IgD-negative memory B cell (primary cell): ENCODE results near the gene WNT8B. TPM values are rescaled to one million over a fixed set of nuclear protein-coding genes. Genes with fewer than 3 reads are reported as not detected.

ENCODE experiments used
- H3K27ac Mint-ChIP-seq, 3 donors: one replicate each; pipeline ENCODE4 v1.8.0; 2020 to 2022; ENCODE audit warnings: mild to moderate bottlenecking in 3 of 3, mixed read lengths in 3 of 3, moderate library complexity in 1 of 3
- H3K27me3 Mint-ChIP-seq: one replicate; pipeline ENCODE4 v1.8.0; 2021; ENCODE audit warnings: mixed read lengths
- H3K36me3 Mint-ChIP-seq: one replicate; pipeline ENCODE4 v1.8.0; 2020; ENCODE audit warnings: mild to moderate bottlenecking, mixed read lengths
- H3K4me1 Mint-ChIP-seq, 3 donors: one replicate each; pipeline ENCODE4 v1.8.0; 2020 to 2022; ENCODE audit warnings: mixed read lengths in 3 of 3, mild to moderate bottlenecking in 1 of 3
- H3K4me3 Mint-ChIP-seq, 4 donors: one replicate each; pipeline ENCODE4 v1.8.0; 2020 to 2022; ENCODE audit warnings: mild to moderate bottlenecking in 4 of 4, mixed read lengths in 4 of 4, moderate library complexity in 3 of 4
- H3K9me3 Mint-ChIP-seq, 3 donors: one replicate each; pipeline ENCODE4 v1.8.0; 2020 to 2021; ENCODE audit warnings: mixed read lengths in 3 of 3, mild to moderate bottlenecking in 1 of 3
- polyA plus RNA-seq: library from polyadenylated mRNA; unstranded; fragments of 300-500 nt; fragmentation: Illumina TruSeq; gene quantifications from one replicate; pipeline ENCODE4 v1.2.3, GENCODE V29; 2021

WNT8B gene
- polyA plus RNA-seq, 1 donor from 2014 or later = not detected

DNA sequence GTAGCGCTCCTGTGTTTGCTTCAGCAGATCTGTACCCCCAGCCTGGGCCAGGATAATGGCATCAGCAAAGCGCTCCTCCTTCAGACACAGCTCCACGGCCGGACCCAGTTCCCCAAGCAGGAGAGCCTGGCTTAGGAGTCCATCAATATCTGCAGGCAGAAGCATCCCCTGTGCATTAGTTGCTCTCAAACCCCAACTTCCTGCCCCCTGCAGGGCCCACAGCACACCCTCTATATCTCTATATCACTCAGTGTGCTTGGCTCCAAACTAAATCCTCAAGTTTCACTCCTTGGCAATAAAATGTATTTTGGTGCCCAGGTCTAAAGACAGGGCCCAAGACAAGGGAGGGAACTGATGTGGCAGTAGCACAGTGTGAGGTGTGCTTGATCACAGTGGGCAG is 35.2 kb downstream of the WNT8B start:
- H3K9me3 Mint-ChIP-seq = no peaks in the 10 kb centered on the region
- H3K27me3 Mint-ChIP-seq = no peaks in the 10 kb centered on the region
- peaks cover 5% of the 10 kb centered on the region for H3K36me3 Mint-ChIP-seq
- no peaks in the 10 kb centered on the region for H3K4me1 Mint-ChIP-seq
- H3K4me3 Mint-ChIP-seq = no peak overlapping the region
- H3K27ac Mint-ChIP-seq = no peak overlapping the region

DNA sequence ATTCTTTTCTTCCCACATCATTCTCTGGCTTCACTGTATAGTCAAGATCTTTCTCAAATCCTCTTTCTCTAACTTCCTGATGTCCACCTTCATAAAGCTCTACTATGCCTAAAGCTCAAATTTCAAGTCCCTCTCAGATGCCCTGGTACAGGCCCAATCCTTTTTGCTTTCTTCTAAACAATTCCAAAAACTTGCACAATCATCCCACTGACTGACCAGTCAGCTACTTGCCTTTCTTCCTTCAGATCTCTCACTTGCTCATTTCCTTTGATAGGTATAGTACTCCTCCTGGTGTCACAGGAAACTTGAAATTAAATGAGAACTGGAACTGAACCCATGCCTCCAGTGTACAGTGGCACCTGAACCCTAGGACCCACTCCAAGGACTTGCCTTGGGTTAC is 38.6 kb downstream of the WNT8B start:
- no peaks in the 10 kb centered on the region for H3K9me3 Mint-ChIP-seq
- H3K27me3 Mint-ChIP-seq = no peaks in the 10 kb centered on the region
- H3K4me1 Mint-ChIP-seq = no peaks in the 10 kb centered on the region
- no peak overlapping the region for H3K27ac Mint-ChIP-seq
- H3K36me3 Mint-ChIP-seq = peaks cover 7% of the 10 kb centered on the region
- no peak overlapping the region for H3K4me3 Mint-ChIP-seq

DNA sequence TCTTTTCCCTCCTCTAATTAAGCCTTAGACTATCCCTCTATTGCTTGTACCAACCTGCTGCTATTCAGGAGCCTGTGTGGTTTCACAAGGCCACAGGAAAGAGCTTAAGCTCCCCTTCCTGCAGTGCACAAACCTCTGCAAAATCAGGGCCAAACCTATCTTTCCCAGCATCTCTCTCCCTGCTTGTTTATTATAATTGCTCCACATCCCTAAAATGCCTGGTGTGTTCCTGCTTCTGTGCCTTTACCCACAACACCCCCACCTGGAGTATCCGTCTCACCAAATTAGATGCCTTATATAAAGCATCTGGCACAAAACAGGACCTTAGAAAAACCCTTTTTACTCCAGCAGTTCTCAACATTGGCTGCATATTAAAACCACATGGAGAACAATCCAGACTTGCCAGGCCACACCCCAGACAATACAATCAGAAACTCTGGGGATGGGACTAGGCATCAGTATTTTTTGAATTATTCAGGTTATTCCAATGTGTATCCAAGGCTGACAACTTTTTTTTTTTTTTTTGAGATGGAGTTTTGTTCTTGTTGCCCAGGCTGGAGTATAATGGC is 40.2 kb downstream of the WNT8B start:
- Mint-ChIP-seq H3K4me1 (no peaks in the 10 kb centered on the region), H3K4me3 (no peak overlapping the region), H3K27ac (no peak overlapping the region), H3K9me3 (no peaks in the 10 kb centered on the region), H3K36me3 (peaks cover 7% of the 10 kb centered on the region), H3K27me3 (no peaks in the 10 kb centered on the region)

DNA sequence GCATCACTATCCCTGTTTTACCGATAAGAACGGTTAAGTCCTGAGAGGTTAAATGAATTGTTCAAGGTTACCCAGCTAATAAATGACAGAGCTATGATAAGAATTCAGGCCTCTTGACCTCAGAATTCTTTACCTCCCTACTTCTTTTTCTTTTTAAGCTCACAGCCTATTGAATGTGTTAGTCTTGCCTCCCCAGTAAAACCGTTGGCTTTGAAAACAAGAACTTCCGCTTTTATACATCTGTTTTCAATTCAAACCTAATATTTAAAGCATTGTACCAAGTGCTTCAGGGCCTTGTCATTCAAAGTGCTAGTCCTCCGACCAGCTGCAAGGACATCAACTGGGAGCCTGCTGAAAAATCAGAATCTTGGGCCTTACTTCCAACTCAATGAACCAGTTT is 41.3 kb downstream of the WNT8B start:
- Mint-ChIP-seq H3K4me3 (no peak overlapping the region), H3K9me3 (no peaks in the 10 kb centered on the region), H3K27me3 (no peaks in the 10 kb centered on the region), H3K4me1 (no peaks in the 10 kb centered on the region), H3K27ac (no peak overlapping the region), H3K36me3 (peaks cover 7% of the 10 kb centered on the region)

DNA sequence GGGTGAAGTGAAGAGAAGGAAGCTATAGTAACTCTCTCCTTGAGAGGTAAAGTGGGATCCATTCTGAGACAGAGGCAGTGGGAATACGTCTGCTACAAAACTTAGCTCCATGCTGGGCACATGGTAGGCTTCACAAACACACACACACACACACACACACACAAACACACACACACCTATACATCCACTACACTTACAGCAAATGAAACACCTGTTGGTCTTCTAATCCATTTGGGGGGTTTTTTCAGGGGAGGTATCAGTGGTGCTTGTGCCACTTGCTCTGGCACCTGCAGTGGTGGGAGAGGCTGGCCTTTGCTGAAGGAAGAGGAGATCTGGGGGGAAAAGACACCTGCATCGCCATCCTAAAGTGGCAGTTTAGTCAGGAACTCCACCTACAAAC is 42.4 kb downstream of the WNT8B start:
- H3K4me1 Mint-ChIP-seq = no peaks in the 10 kb centered on the region
- no peaks in the 10 kb centered on the region for H3K9me3 Mint-ChIP-seq
- no peaks in the 10 kb centered on the region for H3K27me3 Mint-ChIP-seq
- no peak overlapping the region for H3K27ac Mint-ChIP-seq
- H3K4me3 Mint-ChIP-seq = no peak overlapping the region
- H3K36me3 Mint-ChIP-seq = peaks cover 6% of the 10 kb centered on the region

DNA sequence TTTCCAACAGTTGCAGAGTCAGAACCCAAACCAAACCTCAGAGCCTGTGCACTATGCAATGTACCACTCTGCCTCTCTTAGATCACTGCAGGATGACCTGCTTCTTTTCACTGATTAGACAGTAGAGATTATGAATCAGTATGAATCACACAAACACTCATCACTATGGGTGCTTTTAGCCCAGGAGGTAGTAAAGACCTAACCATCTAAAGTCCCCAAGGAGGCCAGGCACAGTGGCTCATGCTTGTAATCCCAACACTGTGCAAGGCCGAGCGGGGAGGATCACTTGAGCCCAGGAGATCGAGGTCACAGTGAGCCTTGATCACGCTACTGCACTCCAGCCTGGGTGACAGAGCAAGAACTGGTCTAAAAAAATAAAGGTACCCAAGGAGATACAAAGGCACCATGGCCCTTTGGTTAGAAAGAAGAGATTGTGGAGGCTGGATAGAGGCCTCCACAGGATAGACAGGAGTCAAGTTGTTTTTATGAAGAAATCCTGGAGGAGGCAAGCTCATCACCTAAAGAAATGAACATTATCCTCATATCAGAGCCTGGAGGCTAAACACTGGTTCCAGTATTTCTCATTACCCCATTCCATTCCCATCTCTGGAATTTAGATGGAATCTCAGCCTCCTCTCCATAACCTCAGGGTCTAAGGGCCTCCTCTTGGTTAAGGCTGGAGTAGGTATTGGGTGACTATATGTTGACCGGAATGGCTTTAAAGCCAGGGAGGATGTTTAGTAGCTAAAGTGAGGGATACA is 44.0 kb downstream of the WNT8B start:
- Mint-ChIP-seq H3K27ac (no peak overlapping the region), H3K4me3 (no peak overlapping the region), H3K36me3 (peaks cover 8% of the 10 kb centered on the region), H3K27me3 (no peaks in the 10 kb centered on the region), H3K9me3 (no peaks in the 10 kb centered on the region), H3K4me1 (peaks cover 0 to 2% (median 0%) of the 10 kb centered on the region in 3 donors)

DNA sequence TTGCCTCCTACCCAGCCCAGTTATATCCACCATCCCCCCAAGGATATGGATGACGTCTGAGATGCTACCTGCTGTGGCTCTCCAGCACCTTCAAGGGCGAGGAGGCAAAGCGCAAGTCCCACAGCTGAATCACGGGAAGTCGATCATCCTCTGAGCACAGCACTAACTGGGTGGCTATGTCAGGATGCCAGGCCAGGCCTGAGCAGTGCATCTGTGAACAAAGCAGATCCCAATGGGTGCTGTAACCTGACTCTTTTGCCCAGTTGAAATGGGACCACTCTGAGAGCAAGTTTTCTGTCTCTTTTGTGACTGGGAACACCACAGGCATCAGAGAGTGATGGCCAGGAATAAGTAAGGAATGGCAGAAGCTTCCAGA is 44.5 kb downstream of the WNT8B start:
- Mint-ChIP-seq H3K27ac (no peak overlapping the region), H3K36me3 (peaks cover 10% of the 10 kb centered on the region), H3K4me3 (no peak overlapping the region)

DNA sequence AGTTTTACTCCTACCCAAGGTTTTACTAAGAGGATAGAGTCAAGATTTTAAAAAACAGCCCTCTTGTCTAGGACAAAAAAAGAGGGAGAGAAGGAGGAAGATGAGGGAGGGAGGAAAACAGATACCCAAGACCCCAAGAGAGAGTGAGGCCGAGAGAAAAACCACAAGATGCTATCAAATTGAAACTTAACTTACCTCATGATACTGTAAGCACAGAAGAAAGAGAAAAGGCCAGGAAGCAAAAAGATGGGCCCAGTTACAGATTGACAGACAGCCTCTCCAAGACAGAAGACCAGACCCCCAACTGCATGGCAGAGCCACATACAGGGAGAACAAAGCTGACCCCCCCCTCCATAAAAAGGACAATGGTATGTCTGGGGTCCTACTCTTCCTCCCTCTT is 45.5 kb downstream of the WNT8B start:
- peaks cover 12% of the 10 kb centered on the region for H3K36me3 Mint-ChIP-seq

More for the DNA sequence above, 44.5 kb downstream of the WNT8B start:
- Mint-ChIP-seq H3K27me3 (no peaks in the 10 kb centered on the region), H3K4me1 (peaks cover 0 to 2% (median 0%) of the 10 kb centered on the region in 3 donors), H3K9me3 (no peaks in the 10 kb centered on the region)

DNA sequence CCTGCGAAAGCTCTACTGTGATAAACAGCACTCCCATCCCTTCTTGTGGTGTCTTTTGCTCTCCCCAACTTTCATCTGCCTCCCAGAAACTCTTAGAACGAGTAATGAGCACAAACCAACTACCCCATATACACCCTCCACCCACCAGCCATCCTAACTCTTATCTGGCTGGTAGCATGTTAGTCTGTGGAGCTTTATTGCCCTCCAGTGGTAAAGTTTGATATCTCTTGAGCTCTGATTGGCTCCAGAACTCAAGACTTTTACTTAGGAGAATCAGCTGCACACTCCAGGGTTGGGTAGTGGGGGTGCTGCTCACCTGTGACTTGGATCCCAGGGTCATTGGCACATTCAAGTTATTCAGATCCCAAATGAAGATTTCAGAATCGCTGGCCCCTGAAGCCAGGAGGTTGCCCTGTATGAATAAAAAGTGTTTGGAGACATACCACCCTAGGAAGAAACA is 45.9 kb downstream of the WNT8B start:
- peaks cover 0 to 2% (median 0%) of the 10 kb centered on the region in 3 donors for H3K4me1 Mint-ChIP-seq
- no peaks in the 10 kb centered on the region for H3K9me3 Mint-ChIP-seq
- no peak overlapping the region for H3K4me3 Mint-ChIP-seq
- no peaks in the 10 kb centered on the region for H3K27me3 Mint-ChIP-seq
- H3K27ac Mint-ChIP-seq = no peak overlapping the region
- H3K36me3 Mint-ChIP-seq = peaks cover 12% of the 10 kb centered on the region

More for the DNA sequence above, 45.5 kb downstream of the WNT8B start:
- no peak overlapping the region for H3K4me3 Mint-ChIP-seq
- no peak overlapping the region for H3K27ac Mint-ChIP-seq
- H3K27me3 Mint-ChIP-seq = no peaks in the 10 kb centered on the region
- no peaks in the 10 kb centered on the region for H3K9me3 Mint-ChIP-seq
- peaks cover 0 to 2% (median 0%) of the 10 kb centered on the region in 3 donors for H3K4me1 Mint-ChIP-seq

DNA sequence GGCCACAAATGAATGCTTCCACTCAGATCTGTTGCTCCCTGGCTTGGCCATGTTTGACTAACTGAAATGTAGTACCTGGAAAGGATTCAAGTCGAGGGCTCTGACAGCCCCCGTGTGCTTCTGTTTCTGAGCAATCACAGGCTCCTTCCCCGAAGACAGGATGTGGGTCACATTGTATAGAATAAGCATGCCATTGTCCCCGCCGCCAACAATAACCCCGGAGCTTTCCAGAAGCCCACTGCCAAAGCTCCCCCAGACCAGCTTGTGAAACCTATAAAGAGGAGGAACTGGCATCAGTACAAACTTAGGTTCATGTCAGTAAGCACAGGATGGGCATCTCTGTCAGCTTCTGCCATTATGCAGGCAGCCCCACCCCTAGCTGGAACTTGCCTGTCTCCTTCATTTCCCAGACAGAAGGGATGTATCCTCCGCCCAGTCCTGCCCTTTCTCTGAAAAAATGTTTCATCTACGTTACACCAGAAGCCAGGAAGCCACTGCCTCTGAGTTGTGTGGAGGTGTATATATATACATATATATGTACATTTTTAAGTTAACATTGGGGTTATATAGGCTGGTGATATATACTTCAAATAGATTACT is 46.5 kb downstream of the WNT8B start:
- Mint-ChIP-seq H3K9me3 (no peaks in the 10 kb centered on the region), H3K4me1 (peaks cover 0 to 2% (median 0%) of the 10 kb centered on the region in 3 donors), H3K4me3 (peak overlapping the region in 1 of 4 donors; percentile 43), H3K27me3 (no peaks in the 10 kb centered on the region), H3K36me3 (peaks cover 11% of the 10 kb centered on the region), H3K27ac (peak overlapping the region in 1 of 3 donors; percentile 9)

DNA sequence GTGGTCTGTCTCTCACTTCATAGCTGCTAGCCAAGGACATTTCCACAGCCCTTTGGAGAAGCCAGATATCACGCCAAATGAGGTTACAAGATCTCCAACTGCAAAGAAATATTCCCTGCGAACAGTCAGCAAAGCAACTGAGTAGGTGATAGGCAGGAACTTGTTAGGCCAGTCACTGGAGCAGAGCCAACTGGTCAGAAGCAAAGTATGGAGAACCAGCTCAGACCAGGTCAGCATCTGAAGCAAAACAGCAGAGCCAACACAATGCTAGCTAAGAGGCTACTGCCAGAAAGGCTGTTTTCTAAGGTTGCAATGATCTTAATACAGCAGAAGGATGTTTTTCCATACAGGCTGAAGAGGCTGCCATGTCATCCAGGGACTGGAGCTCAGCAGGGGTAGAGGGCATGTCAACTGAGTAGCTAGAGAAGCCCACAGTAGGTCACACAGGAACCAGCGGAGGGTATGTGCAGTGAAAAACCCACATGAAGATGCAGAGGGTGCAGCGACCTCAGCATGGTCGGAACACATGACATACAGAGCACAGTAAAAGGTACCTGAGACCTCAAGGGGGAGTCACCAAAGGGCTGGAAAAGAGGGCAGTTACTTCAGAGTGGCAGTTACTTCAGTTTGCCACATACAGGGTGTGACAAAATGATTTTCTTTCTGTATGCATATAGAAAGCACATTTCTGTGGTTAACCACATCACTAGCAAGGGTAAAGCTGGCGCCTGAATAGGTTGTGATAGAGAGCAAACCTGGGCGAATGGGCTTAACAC is 47.9 kb downstream of the WNT8B start:
- Mint-ChIP-seq H3K27ac (no peak overlapping the region), H3K9me3 (no peaks in the 10 kb centered on the region), H3K36me3 (peaks cover 8% of the 10 kb centered on the region), H3K27me3 (no peaks in the 10 kb centered on the region), H3K4me3 (no peak overlapping the region), H3K4me1 (peaks cover 0 to 2% (median 0%) of the 10 kb centered on the region in 3 donors)

DNA sequence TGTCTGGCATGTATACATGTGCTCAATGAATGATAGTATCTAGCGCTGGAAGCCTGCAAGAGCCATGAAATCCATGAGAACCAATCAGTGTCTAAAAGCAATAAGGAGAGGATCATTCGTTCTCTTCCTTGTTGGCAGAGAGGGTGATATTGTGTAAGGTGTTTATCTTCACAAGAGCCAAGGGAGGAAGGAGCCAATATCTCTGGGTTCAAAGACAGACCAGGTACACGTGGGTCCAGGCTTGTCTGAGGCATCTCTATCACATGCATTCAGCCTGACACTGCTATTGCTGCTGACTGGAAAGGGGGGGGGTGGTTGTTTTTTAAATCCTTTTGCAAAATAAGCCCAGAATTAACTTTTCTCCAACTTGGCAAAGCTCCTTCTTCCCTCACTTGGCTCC is 52.8 kb downstream of the WNT8B start:
- H3K36me3 Mint-ChIP-seq = peaks cover 10% of the 10 kb centered on the region
- H3K4me1 Mint-ChIP-seq = peaks cover 4 to 8% (median 7%) of the 10 kb centered on the region in 3 donors
- peak overlapping the region in 1 of 3 donors; percentile 23 for H3K27ac Mint-ChIP-seq
- no peak overlapping the region for H3K4me3 Mint-ChIP-seq
- H3K9me3 Mint-ChIP-seq = no peaks in the 10 kb centered on the region
- peaks cover 13% of the 10 kb centered on the region for H3K27me3 Mint-ChIP-seq

DNA sequence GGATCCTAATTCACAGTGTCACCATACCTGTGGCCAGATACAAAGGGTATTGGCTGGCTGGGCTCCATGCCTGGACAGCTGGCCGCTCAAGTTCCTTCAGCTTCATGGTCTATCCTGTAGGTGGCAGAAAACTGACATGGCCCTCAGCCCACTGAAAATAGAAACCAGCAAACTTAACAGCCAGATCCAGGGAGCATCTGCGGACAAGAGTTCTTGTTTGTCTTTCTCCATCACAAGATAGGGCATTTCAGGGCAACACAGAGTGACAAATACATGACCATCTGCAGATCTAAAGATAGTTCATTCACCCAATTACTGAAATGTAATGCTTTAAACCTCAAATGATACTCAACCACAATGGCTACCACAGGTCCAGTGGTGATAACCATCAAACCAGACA is 54.0 kb downstream of the WNT8B start:
- peaks cover 2 to 8% (median 7%) of the 10 kb centered on the region in 3 donors for H3K4me1 Mint-ChIP-seq
- H3K36me3 Mint-ChIP-seq = peaks cover 7% of the 10 kb centered on the region
- H3K27me3 Mint-ChIP-seq = peaks cover 13% of the 10 kb centered on the region
- H3K4me3 Mint-ChIP-seq = no peak overlapping the region
- H3K27ac Mint-ChIP-seq = no peak overlapping the region
- no peaks in the 10 kb centered on the region for H3K9me3 Mint-ChIP-seq

DNA sequence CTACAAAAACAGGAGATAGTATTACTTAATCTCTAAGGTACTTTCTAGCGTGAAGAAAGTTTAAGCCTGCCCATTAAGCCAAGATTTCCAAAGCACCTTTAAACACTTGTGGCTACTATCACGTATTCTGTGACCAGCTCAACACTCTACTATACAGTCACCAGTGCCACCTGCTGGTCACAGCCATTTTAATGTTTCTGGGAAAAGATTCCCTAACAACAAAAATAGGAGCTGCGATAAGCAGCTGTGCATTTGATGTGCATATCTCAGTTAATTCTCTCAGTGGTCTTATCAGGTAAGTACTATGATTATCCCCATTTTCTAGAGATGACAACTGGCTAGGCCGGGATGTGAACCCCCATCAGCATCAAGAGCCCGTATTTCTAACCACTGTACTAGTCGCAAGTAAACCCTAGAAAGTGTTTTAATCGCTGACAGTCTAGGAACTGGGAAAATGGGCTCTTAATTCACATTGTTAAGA is 56.0 kb downstream of the WNT8B start:
- H3K27ac Mint-ChIP-seq = no peak overlapping the region
- peaks cover 3% of the 10 kb centered on the region for H3K36me3 Mint-ChIP-seq
- H3K9me3 Mint-ChIP-seq = no peaks in the 10 kb centered on the region
- no peak overlapping the region for H3K4me3 Mint-ChIP-seq
- peaks cover 2 to 8% (median 7%) of the 10 kb centered on the region in 3 donors for H3K4me1 Mint-ChIP-seq
- peaks cover 13% of the 10 kb centered on the region for H3K27me3 Mint-ChIP-seq
